Activated T-helper 9 cell treated with anti-CD3 and anti-CD28 coated beads, Interleukin-2, amount 50 U/mL, for 16 hours (primary cell): ENCODE measurements around the gene NACC2.

Experiments
- DNase-seq: peaks from one replicate; pipeline ENCODE4 v3.0.0-alpha.2; 2020; ENCODE audit warnings: low read depth

The NACC2 gene

DNA sequence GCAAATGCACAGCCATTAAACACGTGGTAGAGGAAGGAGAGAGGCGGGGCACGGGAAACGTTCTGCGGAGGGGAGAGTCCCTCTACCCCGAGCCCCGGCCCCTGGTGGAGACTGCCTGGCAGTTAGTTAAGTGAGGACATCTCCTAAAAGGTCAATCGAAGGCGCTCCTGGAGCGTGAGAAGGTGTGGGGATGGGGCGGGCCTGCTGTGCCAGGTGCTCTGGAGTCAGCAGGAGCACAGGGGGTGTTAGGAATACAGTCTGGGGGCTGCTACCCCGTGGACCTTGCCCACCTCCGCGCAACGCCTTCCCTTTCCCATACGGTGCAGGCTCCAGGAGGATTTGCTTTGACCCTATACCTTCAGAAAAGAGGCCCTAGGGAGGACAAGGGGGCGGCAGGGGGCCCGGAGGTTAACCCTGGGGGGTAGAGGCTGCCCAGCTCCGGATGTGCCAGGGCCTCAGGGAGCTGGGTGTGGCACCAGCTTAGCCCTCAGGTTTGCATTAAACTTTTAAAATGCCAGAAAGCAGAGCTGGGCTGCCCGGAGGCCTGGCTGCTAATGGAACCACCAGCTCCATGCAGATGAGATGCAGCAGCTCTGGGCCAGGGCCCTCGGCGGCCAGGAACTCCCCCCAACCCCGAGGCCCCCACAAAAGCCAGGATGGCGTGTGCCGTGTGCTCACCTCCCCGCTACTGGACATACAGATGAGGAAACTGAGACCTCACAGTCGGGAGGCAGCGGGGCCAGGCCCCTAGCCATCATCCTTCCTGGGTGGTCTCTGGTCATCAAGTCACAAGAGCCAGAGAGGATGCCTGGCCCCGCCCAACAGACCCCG lies 39.2 kb downstream of the NACC2 start:
- no peak for DNase-seq

DNA sequence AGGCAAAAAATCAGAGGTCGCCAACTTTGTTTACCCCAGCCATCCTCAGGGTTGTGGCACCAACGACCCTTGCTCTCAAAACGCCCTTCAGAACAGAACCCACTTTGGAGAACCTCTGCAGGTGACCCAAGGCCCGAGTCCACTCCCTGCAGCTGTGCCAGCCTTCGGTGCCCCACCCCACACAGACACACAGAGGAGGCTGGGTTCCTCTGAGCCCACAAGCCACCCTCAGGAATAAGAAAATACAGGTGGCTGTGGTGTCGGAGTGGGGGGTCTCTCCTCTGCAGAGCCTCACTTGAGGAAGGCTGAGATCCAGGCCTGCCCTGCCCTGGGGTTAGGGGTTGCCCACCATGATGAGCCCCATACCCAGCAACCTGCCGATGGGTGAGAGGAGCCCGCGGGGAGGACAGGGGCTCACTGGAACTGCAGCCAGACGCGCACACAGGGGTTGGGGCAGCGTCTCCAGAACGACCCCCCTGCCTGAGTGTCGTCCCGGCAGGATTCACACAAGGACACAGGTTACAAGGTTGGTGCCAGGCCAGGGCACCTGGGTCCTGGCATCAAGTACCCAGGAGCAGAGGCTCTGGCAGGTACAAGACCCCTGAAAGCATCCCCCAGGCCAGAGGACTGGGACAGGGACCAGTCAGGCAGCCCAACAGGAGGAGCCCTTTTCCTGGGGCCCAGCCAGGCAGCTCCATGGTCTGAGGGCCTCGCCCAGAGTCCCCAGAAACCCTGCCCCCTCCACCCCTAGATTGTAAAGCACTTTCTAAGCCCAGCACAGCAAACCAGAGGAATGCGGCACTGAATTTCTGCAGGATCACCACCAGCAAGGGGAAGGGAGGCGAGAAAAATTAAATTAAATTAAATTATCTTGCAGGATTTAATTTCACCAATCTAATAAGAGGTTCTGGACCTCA lies 40.0 kb downstream of the NACC2 start:
- DNase-seq, result no peak

DNA sequence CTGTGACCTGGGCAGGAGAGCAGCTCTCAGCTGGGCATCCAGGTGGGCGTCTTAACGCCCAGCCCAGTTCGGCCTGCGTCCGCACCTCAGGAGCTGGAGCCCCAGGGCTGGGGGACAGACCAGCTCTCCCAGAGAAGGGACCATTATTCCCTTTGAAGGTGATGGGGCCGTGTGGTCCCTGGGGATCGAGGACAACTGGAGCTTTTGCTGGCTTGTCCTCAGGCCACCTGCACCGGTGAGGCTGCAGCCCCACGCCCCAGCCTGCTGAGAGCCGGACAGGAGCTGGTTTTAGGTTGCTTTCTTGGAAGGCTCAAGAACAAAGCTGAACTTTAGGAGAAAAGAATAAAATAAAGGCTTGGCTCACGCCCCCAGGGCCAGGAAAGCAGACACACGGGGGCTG lies 40.9 kb downstream of the NACC2 start:
- DNase-seq, result no peak

DNA sequence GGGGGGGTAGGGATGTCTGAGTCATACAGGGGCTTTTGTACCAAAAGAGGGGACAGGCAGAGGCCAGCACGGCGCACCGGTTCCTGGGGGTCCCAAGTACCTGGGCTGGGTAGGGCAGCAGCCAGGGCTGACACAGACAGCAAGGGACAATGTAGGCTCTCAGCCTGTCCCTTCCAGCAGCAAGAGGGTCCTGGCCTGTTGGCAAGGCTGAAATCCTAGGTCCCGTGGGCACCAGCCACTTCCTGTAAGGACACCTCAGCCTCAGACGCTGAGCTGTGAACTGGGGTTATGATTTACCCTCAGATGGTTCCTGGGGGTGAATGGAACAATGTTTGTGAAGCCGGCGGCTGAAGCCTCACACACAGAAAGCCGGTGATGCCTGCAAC lies 41.3 kb downstream of the NACC2 start:
- DNase-seq, result no peak

DNA sequence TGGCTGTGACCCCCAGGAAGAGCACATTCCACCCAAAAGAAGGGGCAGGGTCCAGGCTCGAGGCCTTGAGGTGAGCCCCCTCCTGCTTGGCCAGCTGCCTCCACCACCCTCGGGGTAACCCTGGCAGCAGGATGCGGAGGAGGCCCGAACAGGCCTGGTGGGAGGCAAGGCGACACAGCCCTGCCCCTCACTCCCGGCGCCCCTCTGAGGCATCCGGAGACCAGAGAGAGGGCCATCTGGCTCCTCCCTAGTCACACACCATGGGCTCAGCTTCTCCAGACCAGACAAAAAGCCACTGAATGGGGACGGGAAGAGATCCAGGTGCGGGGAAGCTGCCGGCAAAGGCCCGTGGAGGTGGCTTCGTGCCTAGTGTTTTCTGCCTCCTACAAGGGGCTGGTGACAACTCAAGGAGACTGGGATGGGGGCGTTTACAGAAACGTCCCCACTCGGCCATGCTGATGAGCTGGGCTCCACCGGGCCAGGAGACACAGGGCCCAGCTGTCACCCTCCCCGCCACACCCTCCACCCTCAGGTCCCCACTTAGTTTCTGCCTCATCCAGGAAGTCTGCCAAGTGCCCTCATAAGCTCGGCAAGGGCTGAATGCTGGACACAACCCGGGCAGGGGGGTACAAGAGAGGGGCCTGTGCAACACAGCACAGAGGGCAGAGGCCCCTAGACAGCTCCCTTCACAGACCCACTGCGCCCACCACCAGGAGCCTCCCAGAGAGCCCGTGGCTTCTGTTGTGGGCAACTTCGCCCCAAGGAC lies 41.9 kb downstream of the NACC2 start:
- DNase-seq, result no peak

DNA sequence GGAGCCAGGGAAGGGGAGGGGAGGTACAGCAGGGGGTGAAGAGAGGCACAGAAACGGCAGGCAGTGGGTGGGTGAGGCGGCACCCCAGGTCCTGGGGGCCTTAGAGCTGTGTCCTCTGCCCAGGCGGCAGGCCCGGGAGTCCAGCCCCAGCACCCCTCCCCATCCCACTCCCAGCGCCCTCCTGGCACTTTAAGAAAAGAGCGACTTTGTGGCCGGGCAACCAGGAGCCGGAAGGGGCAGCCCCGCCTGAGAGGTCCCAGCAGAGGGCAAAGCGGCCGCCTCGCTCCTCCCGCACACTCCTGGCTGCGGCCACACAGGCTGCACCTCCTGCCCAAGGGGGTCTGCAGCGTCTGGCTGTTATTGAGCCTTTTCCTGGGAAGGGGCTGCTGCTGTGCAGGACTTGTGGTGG lies 42.6 kb downstream of the NACC2 start:
- no peak for DNase-seq

DNA sequence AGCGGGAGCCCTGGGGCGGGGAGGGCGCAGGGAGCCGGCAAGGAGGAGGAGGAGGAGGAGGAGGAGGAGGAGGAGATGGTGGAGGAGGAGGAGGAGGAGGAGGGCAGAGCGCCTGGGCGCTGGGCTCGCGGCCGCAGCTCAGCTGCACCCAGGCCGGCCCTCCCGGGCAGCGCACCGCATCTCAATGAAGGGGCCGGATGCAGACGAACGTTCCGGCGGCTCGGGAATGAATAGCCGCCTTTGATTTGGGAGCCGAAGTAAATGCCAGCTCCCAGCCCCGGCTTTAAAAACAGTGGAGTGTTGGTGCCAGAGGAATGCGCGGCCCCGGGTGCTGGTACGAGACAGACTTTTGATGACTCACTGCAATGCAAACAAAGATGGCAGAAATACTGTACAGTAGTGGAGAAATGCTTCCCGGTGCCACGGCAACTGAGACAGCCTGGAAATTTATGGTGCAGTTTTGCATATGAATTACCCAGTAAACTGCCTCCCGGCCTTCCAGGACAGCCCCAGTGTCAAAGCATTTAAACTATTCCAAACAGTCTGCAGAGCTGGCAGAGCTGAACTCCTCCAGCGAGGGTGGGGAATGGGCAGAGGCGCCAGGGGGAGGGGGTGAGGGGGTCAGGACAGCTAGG lies 43.1 kb downstream of the NACC2 start:
- DNase-seq, result no peak

DNA sequence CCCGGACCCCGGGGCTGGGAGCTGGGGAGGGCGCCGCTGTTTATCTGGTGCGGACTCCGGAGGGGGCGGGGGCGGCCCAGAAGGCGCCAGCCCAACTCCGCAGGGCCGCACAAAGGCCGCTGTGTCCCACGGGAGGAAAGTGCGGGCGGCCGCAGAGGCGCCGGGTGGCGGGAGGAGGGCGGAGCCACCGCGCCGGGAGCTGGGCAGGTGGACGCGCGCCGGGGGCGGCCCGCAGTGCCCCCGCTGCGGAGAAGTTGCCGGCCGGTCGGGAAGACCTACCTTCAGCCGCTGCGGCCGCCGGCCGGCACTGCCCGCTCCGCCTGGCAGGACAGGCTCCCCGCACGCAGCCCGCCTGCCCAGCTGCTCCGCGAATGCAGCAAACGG lies 43.6 kb downstream of the NACC2 start:
- DNase-seq, result no peak

DNA sequence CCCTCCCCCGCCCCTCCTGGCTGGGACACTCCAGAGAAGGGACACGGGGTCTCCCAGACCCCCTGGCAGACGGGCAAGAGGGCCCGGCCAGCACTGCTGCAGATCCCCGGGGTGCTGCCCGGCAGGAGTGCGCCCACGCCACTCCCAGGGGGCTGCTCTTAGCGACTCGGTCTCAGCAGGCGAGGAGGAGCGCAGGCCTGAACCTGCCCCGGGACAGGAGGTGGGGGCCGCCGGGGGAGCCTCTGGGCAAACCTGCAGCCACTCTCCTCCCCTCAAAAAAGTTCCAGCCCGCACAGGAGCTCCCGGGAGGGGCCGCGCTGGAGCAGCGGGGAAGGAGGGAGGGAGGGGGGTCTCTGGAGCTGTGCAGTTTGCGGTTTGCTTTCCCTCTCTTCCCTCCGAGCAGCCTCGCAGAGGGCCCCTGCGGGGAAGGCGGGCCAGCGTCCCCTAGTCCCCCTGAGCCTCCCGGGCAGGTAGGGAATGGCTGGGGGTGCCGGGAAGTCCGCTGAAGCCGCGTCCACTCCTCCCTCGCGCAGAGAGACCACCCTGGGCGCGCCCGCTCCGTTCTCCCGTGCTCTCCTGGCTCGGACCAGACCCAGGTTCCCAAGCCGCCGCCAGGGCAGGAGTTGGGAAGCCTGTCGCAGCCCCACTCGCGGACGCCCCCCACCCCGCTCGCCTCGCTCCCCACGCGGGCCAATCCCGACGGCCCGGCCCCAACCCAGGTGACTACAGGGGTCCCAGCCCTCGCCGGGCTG lies 44.2 kb downstream of the NACC2 start:
- no peak for DNase-seq

DNA sequence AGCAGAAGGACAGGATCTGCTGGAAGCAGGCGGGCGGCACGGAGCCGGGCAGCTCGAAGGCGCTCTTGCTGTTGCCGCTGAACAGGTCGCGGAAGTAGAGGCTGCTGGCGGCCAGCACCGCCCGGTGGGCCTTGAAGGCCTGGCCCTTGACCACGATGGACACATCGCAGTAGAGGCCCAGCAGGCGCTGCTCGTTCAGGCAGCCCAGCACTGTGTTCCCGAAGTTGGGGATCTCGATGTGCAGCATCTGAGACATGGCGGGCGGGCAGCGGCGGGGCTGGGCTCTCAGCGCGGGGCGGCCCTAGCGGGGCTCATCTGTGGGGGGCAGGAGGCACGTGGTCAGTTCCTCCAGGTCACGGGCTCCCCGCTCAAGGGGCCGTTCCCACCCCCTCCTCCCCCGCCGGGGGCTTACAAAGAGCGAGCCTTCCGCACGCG lies 44.8 kb downstream of the NACC2 start:
- DNase-seq, result no peak

DNA sequence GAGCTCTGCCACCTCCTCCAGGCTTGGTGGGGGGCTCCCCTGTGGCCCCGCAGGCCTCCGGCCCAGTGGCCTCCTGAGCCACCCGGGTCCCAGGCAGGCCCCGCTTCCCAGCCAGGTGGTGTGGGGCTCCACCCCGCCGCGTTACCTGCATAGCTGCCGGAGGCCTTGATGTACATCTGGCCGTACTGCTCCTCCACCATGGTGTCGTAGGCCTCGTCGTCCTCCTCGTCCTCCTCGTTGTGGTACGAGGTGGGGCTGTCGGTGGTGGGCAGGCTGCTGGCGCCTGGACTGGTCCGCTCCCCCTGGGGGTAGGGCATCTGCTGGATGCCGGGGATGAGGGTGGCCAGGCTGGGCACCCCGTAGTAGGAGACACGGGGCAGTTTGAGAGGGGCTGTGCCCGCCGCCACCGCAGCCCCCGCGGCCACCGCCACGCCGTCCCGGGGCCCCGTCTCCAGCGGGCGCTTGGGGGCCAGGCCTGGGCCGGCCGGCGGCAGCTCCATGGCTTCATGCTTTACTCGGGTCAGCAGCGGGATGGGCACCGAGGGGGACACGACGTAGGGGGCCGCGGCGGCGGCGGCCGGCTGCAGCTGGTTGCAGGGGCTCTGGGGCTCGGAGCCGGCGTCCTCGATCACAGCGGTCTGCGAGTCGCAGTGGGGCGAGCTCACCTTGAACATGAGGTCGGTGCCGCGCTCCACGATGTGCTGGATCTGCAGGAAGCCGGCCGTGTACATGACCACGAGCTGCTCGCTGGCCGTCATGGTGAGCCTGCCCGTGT lies 45.4 kb downstream of the NACC2 start:
- no peak for DNase-seq

DNA sequence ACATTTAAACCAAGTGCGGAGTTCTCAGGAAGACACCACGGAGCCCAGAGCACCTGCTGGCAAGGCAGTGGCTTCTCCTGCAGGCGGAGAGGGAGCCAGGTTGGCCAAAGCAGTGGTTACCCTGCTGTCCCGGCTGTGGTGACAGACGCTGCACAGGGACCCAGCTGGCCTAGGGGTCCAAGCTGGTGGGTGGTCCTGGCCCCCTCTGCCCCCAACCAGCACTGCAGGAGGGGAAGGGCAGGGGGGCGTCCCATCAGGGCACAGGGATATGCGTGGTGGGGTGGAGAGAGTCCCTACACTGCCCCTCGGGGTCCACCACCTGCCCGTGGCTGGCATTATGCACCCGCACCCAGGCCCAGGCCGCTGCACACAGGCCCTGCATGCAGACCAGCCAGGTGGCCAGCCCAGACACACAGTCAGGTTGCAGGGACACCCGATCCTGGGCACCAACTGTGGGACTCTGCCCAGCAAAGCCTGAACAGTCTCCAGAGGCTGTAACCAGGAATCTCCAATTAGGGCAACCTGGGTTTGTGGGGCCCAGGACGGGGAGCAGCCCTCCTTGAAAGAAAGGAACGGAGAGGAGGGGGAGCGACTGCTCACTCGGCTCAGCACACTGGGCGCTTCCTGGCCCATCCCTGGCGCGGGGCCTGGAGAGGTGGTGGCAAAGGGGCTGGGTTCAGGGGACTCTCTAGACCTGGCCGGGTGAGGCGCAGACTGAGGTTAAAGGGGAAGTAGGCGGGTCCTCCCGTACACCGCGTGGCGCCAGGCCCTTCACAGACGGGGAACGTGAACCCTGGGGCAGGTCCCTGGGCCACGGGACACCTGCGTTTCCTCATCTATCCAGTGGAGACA lies 46.3 kb downstream of the NACC2 start:
- no peak for DNase-seq

DNA sequence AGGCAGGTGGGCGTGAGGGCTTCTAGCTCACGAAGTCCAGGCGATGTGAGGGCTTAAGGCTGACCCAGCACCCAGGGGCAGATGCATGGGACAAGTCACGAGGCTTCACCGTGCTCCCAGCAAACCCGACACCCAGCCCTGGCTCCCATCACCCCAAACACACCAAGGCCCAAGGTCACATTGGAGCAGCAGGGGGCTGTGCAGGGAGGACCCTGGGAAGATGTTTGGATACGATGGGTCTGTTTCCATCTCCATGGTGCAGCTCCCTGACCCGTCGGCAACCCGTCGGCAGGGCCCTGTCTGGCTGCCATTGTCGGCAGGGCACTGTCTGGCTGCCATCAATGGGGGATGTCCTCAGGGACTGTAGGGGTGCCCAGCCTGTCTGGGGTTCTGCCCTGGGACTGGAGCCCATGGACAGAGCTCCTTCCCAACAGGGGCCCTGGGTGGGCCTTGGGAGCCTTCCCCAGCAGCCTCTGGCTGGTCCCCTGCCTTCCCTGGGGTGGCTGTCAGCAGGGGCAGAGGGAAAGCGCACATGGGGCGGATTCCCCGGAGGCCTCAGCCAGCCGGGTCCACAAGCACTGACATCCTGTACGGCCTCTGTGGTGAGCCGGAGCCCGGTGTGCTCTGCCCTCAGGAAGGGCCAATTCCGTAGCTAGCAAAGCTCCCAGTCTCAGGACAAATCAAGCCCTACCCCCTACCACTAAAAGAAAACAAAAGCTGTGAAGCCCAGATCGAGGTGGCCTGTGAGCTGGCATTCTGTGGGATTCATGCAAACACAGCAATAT lies 47.1 kb downstream of the NACC2 start:
- DNase-seq, result no peak

DNA sequence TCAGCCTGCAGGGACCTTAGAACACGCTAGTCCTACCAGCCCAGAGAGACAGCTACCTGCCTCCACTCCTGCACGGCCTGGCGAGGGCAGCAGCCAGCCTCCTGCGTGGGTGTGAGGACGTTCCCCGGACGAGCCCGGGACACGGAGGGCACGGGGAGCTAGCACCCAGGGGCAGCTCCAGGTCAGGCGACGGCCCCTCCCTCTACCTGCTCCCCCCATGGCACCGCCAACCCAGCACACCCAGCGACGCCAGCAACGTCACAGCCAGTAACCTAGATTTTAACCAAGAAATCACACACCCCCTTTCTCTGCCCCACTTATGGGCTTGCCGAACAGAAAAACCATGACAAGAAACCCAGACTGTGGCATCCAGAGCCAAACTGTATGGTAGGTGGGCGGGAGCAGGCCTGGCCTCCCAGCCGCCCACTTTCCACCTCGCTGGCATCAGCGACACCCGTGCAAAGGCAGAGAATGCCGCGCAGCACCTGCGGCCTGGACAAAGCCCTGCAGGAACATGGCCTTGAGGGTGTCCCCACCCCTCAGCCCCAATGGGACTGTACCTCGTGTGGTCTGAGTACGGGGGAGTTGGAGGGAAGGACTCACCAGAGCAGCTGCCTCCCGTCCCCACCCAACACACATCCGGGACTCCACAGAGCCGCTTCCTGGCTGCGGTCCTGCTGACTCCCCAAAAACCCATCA lies 47.9 kb downstream of the NACC2 start:
- no peak for DNase-seq

DNA sequence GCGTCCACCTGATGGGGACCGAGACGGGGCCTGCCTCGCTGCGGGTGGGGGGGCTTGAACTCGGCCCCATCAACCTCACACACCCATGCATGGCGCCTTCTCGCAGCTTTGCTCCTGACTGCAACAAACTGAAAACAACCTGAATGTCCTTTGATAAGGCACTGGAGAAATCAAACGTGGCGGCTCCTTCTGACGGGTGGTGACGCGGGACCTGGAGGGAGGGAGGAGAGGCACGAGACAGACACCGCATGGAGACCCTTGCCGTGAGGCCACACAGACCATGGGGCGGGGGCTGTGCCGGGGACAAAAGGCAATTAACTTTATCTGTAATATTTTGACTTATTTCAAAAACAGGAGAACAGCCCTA lies 48.6 kb downstream of the NACC2 start:
- DNase-seq, result no peak

DNA sequence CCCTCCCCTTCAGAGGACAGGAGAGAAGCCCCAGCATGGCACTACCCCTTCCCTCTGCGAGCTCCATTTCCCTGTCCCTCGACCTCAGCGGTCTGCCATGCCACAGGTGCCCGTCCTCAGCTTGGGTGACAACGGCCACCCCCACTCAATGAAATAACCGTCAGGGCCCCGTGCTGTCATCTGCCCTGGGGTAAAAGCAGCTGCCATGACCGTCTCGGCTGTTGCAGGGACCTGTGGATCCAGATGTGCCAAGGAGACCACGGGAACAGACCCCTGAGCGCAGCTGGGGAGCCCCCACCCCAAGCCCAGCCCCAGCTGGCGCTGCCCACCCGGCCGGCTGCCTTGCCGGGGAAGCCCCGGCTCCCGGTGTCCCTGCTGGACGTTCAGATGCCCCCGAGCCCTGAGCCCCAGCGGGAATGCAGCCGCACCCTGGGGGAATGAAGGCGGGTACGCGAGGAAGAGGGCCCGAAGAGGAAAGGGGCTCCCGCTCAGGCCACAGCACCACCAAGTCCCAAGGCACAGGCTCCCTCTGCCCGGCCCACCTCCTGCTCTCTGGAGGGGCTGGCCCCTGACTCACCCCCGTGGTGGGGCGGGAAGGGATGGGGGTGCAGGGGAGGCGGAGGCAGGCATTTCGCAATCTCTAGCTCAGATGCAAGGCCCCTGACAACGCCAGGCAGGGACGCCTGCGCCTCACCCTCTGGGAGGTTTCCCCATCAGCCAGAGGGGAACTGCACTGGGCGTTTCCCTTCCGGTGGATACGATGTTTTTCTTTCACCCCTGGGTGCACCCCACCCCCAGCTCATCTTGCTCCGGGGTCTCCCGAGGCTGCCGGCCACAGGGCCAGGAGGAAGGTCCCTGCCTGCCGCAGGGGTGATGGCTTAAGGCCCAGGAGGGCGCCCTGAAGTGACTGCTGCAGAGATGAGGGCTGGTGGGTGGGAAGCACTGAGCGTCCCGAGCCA lies 49.2 kb downstream of the NACC2 start:
- no peak for DNase-seq
